NCI-H510A treated with DMSO at 0.1 percent for 48 hours (cell line): ENCODE data around the gene ABCB1.
"Not testable (repeated sequence)": the region's sequence is repeated elsewhere in the genome, so short reads cannot be mapped to it uniquely, and the experiment has no call there.

ENCODE experiments used
- DNase-seq: peaks from one replicate; lab custom pipeline; 2025; lab: John Stamatoyannopoulos, UW

Gene ABCB1

DNA sequence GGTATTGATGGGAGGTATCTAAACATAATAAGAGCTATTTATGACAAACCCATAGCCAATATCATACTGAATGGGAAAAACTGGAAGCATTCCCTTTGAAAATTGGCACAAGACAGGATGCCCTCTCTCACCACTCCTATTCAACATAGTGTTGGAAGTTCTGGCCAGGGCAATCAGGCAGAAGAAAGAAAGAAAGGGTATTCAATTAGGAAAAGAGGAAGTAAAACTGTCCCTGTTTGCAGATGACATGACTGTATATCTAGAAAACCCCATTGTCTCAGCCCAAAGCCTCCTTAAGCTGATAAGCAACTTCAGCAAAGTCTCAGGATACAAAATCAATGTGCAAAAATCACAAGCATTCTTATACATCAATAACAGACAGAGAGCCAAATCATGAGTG, 131.5 kb downstream of the ABCB1 start:
- DNase-seq: not testable (repeated sequence)

GRCh38 chr7:87465534-87465880, 135.2 kb downstream of the ABCB1 start:
- DNase-seq: not testable (repeated sequence)

- peak; percentile 29 for DNase-seq
Measured at GRCh38 chr7:87464830-87465533, 135.7 kb downstream of the ABCB1 start.

GRCh38 chr7:87463982-87464381, 136.7 kb downstream of the ABCB1 start:
- no peak for DNase-seq

DNA sequence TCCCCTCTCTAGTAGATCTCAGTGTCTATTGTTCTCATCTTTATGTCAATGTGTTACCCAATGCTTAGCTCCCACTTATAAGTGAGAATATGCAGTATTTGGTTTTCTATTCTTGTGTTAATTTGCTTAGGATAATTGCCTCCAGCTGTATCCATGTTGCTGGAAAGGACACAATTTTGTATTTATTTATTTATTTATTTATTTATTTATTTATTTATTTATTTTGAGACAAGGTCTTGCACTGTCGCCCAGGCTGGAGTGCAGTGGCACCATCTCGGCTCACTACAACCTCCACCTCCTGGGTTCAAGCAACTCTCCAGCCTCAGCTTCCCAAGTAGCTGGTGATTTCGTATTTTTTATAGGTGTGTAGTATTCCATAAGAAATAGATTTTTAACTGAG, 140.2 kb downstream of the ABCB1 start:
- not testable (repeated sequence) for DNase-seq

- DNase-seq: no peak
Measured at GRCh38 chr7:87459941-87460340, 140.7 kb downstream of the ABCB1 start.

- DNase-seq: no peak
Measured at GRCh38 chr7:87458148-87458547, 142.5 kb downstream of the ABCB1 start.

- DNase-seq: no peak
Measured at GRCh38 chr7:87456247-87456646, 144.4 kb downstream of the ABCB1 start.
